Urothelium cell line (cell line): ENCODE data around the gene FAM47C.
"Not testable (repeated sequence)": the region's sequence is repeated elsewhere in the genome, so short reads cannot be mapped to it uniquely, and the experiment has no call there.

Experiments
- DNase-seq: peaks from one replicate; pipeline ENCODE4 v3.0.0; 2011; ENCODE audit warnings: low spot score, mixed read lengths
- FAIRE-seq: peaks from 2 replicates; lab custom pipeline; 2011; peaks lifted over from hg19 to GRCh38; lab: Jason Lieb, UNC

Gene FAM47C

GRCh38 chrX:37008182-37008581 lies at the start of gene FAM47C:
TSS of gene FAM47C (plus strand) at chrX:37008366. CDS start at chrX:37008411, 45 bp downstream.
- DNase-seq, FAIRE-seq: not testable (repeated sequence)

DNA sequence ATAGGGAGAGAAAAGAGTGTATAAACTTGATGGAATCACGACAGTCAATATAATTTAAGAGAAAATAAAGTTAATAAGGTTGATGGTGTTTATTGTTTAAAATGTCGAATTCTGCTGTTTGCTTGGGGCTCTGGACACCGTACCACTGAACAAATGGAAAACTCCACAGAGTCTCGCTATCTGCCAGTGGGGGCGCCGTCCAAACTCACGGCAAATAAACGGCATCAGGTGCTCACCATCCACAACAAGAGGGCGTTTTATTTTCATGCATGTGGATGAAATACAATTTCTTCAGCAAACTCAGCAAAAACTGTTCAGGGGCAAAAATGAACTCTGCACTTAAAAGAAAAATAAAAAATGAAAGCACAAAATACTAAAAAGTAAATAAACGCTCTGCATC lies 46.6 kb upstream of the FAM47C start:
- FAIRE-seq: no peak
- peak; percentile 4 for DNase-seq

DNA sequence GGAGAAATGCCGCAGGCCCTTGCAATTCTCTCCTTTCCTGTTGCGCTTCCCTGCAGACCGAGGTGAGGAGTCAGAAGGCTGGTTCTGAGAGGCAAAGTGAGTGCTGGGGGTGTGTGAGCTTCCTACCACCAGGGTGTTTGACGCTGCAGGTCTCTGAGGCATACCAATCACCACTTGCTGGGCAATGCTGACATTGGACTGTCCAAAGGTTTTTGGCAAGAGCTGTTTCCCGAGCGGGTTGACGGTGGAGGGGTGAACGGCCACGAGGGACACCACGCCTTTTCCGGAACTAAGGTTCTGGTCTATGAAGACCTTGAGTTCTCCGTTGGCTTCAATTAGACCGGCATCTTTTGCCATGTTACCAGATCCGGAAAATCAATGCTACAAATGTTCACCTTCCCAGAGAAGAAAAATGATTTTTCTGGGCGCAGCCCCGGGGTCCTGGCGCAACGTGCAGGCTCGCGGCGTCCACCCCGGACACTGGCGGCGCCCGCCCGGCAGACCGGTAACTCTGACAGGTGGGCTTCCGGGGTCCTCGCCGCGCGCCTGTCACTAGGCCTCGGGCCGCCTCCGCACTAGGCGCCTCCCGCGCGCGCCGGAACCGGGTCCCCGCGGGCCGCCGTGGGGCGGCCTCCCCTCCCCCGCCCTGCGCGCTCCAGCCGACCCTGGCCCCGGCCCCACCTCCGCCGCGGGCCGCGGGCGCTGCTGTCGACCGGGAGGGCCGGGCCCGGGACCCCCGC lies 44.9 kb upstream of the FAM47C start:
- DNase-seq (peak; percentile 2), FAIRE-seq (no peak)

- FAIRE-seq (no peak), DNase-seq (peak; percentile 1)
Observed at GRCh38 chrX:36963852-36964251, 44.3 kb upstream of the FAM47C start.

DNA sequence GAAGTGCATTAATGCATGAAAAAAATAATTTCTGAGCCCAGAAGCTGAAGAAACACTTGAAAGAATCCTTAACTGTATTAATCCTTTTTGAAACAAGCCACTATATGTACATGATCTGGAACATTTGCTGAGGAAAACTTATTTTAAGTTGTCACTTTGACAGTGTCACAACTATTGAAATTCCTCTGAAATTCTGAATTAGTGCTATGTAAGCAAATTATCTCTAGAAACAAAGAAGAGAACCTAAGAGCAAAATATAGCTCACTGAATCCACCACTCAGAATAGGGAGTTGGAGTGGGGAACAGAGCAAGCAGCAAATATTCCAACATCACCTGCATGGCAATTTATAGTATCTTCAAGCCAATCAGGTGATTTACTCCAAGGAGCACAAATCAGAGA lies 34.6 kb upstream of the FAM47C start:
- DNase-seq (no peak), FAIRE-seq (no peak)

GRCh38 chrX:36974911-36975310 lies 33.3 kb upstream of the FAM47C start:
- no peak for DNase-seq
- no peak for FAIRE-seq

DNA sequence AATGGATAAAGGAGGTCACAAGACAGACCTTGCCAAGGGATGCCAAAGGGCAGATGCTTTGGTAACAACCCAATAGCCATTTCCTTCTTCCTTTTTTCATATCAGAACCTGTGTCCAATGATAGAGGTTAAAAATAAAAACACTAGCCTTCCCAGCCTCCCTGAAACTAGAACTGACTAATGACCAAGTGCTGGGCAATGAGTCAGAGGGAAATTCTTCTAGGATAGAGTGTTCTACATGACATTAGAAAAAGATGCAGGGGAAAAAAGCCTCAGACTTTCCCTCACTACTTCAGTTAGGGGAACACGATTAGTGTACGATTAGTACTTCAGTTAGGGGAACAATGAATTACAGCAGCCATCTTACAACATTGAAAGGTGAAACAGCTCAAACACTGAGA lies 29.3 kb upstream of the FAM47C start:
- FAIRE-seq (no peak), DNase-seq (peak; percentile 1)

GRCh38 chrX:36983831-36984230 lies 24.3 kb upstream of the FAM47C start:
- FAIRE-seq: no peak
- no peak for DNase-seq

GRCh38 chrX:36985416-36986209 lies 22.6 kb upstream of the FAM47C start:
- DNase-seq: peak; percentile 5
- not testable (repeated sequence) for FAIRE-seq

GRCh38 chrX:36986231-36986630 lies 21.9 kb upstream of the FAM47C start:
- DNase-seq (peak; percentile 1), FAIRE-seq (no peak)

DNA sequence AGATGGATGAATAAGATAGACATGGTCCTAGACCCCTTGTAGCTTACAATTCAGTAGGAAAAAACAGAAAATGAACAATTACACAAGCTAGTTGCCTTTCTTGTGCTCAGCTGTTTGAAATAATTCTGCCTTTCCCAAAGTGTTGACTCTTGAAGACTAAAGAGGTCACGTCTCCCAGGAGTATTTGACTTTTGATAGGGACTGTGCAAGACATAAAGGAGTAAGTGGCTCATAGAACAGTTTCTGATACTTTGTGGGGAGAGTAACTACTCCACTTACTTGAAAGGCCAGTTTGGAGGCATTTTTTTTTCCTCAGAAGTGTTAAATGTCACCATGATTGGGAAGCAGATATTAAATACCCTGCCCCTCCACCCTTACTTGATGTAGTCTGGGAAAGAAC lies 21.0 kb upstream of the FAM47C start:
- not testable (repeated sequence) for DNase-seq, FAIRE-seq

GRCh38 chrX:37000140-37000539 lies 8.0 kb upstream of the FAM47C start:
- FAIRE-seq (no peak), DNase-seq (no peak)

DNA sequence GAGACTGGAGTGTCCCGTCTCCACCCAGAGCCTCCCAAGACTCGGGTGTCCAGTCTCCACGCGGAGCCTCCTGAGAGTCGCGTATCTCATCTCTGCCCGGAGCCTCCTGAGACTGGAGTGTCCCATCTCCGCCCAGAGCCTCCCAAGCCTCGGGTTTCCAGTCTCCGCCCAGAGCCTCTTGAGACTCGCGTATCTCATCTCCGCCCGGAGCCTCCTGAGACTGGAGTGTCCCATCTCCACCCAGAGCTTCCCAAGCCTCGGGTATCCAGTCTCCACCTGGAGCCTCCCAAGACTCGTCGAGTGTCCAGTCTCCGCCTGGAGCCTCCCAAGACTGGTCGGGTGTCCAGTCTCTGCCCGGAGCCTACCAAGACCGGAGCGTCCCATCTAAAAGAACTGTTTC lies 2.3 kb downstream of the FAM47C start:
- no peak for DNase-seq
- FAIRE-seq: no peak

DNA sequence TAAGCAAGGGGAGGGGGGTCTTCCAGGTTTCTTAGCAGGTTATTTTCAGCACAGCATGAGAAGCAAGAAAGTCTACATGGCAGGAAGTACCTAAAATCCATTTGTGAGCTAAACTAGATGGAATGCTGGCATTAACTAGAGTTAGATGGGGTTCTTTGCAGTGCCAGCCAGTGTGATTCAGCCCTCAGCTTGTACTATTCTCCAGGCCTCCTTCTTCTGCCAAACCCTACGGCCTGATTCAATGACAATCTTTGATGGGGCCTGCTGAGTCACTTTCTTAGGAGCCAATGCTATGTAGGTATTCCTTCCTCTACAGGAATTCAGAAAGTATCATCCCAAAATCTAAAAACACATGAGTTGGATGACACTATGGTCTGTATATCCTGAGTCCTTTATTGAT lies 26.1 kb downstream of the FAM47C start:
- DNase-seq: peak; percentile 0
- FAIRE-seq: not testable (repeated sequence)

DNA sequence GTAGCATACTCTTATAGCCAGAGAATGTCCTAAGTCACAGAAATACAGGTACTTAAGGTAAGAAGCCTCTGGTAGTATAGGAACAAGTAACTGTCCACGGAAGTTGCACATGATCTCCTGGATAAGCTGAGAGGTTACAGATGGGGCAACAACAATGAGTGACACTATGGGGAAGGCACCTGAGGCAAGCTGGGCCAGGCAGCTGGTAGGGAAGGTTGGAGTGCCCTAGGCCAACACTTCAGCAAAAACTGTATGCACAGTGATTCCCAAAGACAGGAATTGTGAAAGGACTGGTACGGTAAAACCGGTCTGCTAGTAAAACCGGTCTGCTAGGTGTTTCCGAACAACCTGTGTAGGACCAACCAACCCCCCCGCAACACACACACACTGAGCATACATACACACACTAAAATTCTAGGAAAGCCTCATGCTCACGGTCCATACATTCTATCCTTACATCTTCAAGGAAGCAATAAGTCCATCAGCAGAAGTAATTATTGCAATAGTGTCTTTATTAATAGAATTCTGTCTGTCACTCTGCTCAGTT lies 28.6 kb downstream of the FAM47C start:
- not testable (repeated sequence) for DNase-seq, FAIRE-seq

DNA sequence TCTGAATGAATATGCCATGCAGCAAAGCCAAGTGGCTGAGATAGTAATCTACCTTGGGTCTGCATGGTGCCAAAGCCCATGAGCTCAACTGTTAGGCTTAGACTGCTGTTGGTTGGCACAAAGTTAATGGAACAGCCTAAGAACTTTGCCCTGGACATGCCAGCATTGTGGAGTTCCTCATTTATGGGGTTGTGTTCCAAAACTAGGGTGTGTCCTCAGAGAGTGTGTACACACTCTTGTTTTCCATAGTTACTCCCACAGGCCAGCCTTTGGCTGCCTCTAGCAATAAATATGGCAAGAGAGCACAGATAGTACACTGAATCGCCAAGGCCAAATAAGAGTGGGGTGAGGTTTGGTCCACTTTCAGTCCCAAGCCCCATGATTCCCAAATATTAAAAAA lies 30.6 kb downstream of the FAM47C start:
- DNase-seq, FAIRE-seq: not testable (repeated sequence)

- not testable (repeated sequence) for FAIRE-seq
Observed at GRCh38 chrX:37042956-37043885, 35.1 kb downstream of the FAM47C start.

GRCh38 chrX:37047776-37048175 lies 39.6 kb downstream of the FAM47C start:
- no peak for FAIRE-seq
- no peak for DNase-seq

More at GRCh38 chrX:37042956-37043885, 35.1 kb downstream of the FAM47C start:
- DNase-seq: not testable (repeated sequence)

GRCh38 chrX:37057572-37057971 lies 49.4 kb downstream of the FAM47C start:
- not testable (repeated sequence) for DNase-seq, FAIRE-seq

GRCh38 chrX:37060999-37061398 lies 52.8 kb downstream of the FAM47C start:
- FAIRE-seq (no peak), DNase-seq (peak; percentile 2)
